Fibroblast of lung (primary cell): ENCODE results near the gene ZP2.
"Not testable (repeated sequence)": the region's sequence is repeated elsewhere in the genome, so short reads cannot be mapped to it uniquely, and the experiment has no call there.

Source experiments
- CTCF ChIP-seq, 2 donors: IDR thresholded peaks in 1 of 2; conservative IDR thresholded peaks in 1 of 2; 1 replicate in 1 of 2; 2 replicates in 1 of 2; pipeline ENCODE4 v1.5.1; 2011 to 2012; ENCODE audit warnings: low read length in 2 of 2, control low read depth in 1 of 2, inconsistent platforms in 1 of 2, low read depth in 1 of 2, mild to moderate bottlenecking in 1 of 2
- EZH2 ChIP-seq: IDR thresholded peaks from 2 replicates; pipeline ENCODE4 v1.5.1; 2012; ENCODE audit warnings: low read length, control low read depth, mild to moderate bottlenecking; ENCODE audit errors: missing control alignments

- not testable (repeated sequence) for TF ChIP-seq CTCF (conservative IDR thresholded peaks at IDR 0.05 in 1 of 2, IDR thresholded peaks at IDR 0.05 in 1 of 2; ENCODE audit: low read depth in 1 of 2, low read length in 2 of 2); EZH2
Measured at GRCh38 chr16:21153124-21153729, 58.1 kb downstream of the ZP2 start.
